Mesothelial cell of epicardium (in vitro differentiated cells): Measurements from ENCODE around the gene TBC1D2. TPM values are rescaled to one million over a fixed set of nuclear protein-coding genes. Genes with fewer than 3 reads are reported as not detected.

Experiments used
- DNase-seq, 2 experiments: peaks; one replicate each; pipeline ENCODE4 v3.0.0; 2021; ENCODE audit warnings: low spot score in 2 of 2; ENCODE audit not compliant: unreplicated experiment in 2 of 2
- H3K27ac Mint-ChIP-seq: 2 replicates; pipeline ENCODE4 v1.8.0; 2021; ENCODE audit warnings: mixed read lengths
- H3K27me3 Mint-ChIP-seq: 2 replicates; pipeline ENCODE4 v1.8.0; 2021; ENCODE audit warnings: low read depth, mixed read lengths
- H3K36me3 Mint-ChIP-seq: 2 replicates; pipeline ENCODE4 v1.8.0; 2021; ENCODE audit warnings: mixed read lengths
- H3K4me1 Mint-ChIP-seq: 2 replicates; pipeline ENCODE4 v1.8.0; 2021; ENCODE audit warnings: mixed read lengths
- H3K4me3 Mint-ChIP-seq: 2 replicates; pipeline ENCODE4 v1.8.0; 2021; ENCODE audit warnings: mild to moderate bottlenecking, moderate library complexity, mixed read lengths
- H3K9me3 Mint-ChIP-seq: 2 replicates; pipeline ENCODE4 v1.8.0; 2021; ENCODE audit warnings: mixed read lengths
- total RNA-seq: library from RNA; stranded (reverse); gene quantifications from 3 replicates; pipeline ENCODE4 v1.2.1, GENCODE V29; 2021
- TF ChIP-seq, protein P1 (sequence below): fragments of 200-600 bp; sonication (generic); IDR thresholded peaks from one replicate; pipeline ENCODE4 v1.5.0; 2021; ENCODE audit warnings: antibody characterized with exemption; ENCODE audit not compliant: unreplicated experiment

The TBC1D2 gene
- total RNA-seq, 1 donor from 2014 or later = 7.0 TPM

DNA sequence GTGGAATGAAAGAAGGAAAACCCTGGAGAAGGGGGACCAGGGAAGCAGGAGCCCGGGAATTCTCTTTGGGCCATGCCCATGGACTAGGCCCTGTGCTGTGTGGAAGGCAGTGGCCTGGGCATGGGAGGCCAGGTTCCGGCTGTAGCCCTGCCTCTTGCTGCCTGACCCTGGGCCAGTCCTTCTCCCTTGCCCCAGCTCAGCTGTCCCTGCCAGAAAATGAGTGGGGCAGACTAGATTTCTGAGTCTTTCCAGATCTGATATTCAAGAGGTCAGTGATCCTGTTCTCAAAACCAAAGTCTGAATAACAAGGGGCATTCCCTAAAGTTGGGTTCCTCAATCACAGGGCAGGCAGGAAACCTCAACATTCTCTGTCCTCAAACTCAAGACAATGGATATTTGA is 38.2 kb downstream of the TBC1D2 start:
- Mint-ChIP-seq H3K27me3 (no peaks in the 10 kb centered on the region), H3K4me1 (peaks cover 9% of the 10 kb centered on the region), H3K9me3 (no peaks in the 10 kb centered on the region), H3K4me3 (no peak overlapping the region), H3K36me3 (no peaks in the 10 kb centered on the region), H3K27ac (no peak overlapping the region)
- TF ChIP-seq, protein P1, sequence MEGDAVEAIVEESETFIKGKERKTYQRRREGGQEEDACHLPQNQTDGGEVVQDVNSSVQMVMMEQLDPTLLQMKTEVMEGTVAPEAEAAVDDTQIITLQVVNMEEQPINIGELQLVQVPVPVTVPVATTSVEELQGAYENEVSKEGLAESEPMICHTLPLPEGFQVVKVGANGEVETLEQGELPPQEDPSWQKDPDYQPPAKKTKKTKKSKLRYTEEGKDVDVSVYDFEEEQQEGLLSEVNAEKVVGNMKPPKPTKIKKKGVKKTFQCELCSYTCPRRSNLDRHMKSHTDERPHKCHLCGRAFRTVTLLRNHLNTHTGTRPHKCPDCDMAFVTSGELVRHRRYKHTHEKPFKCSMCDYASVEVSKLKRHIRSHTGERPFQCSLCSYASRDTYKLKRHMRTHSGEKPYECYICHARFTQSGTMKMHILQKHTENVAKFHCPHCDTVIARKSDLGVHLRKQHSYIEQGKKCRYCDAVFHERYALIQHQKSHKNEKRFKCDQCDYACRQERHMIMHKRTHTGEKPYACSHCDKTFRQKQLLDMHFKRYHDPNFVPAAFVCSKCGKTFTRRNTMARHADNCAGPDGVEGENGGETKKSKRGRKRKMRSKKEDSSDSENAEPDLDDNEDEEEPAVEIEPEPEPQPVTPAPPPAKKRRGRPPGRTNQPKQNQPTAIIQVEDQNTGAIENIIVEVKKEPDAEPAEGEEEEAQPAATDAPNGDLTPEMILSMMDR = no peak
- DNase-seq = no peak

DNA sequence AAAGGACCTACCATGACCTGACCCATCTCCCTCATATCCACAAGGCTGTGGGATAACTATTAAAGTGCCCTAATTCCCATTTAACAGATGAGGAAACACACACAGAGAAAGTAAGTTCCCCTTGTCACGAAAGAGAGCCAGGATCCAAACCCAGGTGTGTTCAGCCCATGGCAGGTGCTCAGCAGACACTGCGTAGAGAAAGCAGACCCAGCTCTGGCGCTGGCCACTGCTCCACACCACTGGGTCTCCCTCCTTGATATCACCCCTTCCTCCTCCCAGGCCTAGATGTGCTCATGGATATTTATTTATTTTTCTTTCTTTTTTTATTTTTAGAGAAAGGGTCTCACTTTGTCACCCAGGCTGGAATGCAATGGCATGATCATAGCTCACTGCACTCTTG is 39.1 kb downstream of the TBC1D2 start:
- H3K27me3 Mint-ChIP-seq = no peaks in the 10 kb centered on the region
- no peak overlapping the region for H3K27ac Mint-ChIP-seq
- no peaks in the 10 kb centered on the region for H3K9me3 Mint-ChIP-seq
- peaks cover 9% of the 10 kb centered on the region for H3K4me1 Mint-ChIP-seq
- H3K4me3 Mint-ChIP-seq = no peak overlapping the region
- TF ChIP-seq, protein P1 = no peak
- no peaks in the 10 kb centered on the region for H3K36me3 Mint-ChIP-seq
- no peak for DNase-seq

DNA sequence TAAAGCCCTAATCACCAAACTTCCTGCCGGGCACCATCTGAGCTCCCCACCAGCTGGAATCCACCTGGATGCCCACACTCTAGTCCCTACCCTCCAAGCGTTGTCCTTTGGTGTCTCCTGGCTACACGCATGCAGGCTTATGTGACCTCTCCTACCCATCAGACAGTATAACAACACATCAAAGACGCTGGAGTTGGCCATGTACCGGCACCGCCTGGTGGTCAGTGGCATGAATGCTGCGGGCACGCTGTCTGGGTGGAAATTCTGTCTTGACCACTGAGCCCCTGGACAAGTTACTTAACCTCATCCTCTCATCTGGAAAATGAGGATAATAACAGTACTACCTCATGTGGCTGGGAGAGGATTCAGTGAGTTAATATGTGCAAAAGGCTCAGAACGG is 39.6 kb downstream of the TBC1D2 start:
- no peaks in the 10 kb centered on the region for H3K9me3 Mint-ChIP-seq
- no peak for DNase-seq
- H3K27ac Mint-ChIP-seq = no peak overlapping the region
- TF ChIP-seq, protein P1 = no peak
- no peaks in the 10 kb centered on the region for H3K27me3 Mint-ChIP-seq
- H3K36me3 Mint-ChIP-seq = no peaks in the 10 kb centered on the region
- H3K4me3 Mint-ChIP-seq = no peak overlapping the region
- H3K4me1 Mint-ChIP-seq = peaks cover 9% of the 10 kb centered on the region

DNA sequence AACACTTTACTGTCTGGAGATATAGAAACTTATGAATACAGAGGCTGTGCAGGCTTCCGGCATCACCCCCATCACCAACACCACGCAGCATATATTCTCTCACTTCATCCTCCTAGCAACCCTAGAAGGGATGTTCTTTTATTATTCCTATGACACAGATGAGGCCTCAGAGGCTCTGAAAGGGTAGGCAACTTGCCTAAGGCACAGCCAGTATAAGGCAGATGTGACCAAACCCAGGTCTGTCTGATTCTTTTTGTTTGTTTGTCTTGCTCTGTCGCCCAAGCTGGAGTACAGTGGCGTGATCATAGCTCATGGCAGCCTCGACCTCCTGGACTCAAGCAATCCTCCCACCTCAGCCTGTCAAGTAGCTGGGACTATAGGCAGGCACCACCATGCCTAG is 40.2 kb downstream of the TBC1D2 start:
- Mint-ChIP-seq H3K9me3 (no peaks in the 10 kb centered on the region), H3K4me3 (no peak overlapping the region), H3K27me3 (no peaks in the 10 kb centered on the region), H3K27ac (no peak overlapping the region), H3K36me3 (no peaks in the 10 kb centered on the region), H3K4me1 (peaks cover 9% of the 10 kb centered on the region)
- TF ChIP-seq, protein P1 = no peak
- no peak for DNase-seq

DNA sequence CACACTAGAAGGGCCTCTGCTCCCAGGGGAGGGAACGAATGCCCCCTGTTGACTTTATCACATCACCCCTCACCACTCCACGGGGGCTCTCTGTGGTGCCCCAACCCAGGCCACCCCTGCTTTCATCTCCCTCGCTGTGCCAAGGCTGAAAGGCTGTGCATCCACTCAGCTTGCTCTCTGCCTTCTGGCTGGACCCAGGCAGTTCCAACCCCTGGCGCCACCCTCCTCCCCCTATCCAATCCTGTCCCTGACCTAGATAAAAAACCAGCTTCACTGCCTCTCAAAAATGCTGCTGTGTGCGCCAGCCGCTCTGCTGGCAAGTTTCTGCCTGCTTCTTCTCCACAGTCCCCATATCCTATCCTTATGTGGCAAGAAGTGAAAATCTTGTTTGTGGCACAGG is 40.6 kb downstream of the TBC1D2 start:
- H3K27me3 Mint-ChIP-seq = no peaks in the 10 kb centered on the region
- H3K9me3 Mint-ChIP-seq = no peaks in the 10 kb centered on the region
- H3K4me3 Mint-ChIP-seq = no peak overlapping the region
- H3K27ac Mint-ChIP-seq = no peak overlapping the region
- H3K4me1 Mint-ChIP-seq = peaks cover 9% of the 10 kb centered on the region
- TF ChIP-seq, protein P1 = no peak
- H3K36me3 Mint-ChIP-seq = no peaks in the 10 kb centered on the region
- no peak for DNase-seq

DNA sequence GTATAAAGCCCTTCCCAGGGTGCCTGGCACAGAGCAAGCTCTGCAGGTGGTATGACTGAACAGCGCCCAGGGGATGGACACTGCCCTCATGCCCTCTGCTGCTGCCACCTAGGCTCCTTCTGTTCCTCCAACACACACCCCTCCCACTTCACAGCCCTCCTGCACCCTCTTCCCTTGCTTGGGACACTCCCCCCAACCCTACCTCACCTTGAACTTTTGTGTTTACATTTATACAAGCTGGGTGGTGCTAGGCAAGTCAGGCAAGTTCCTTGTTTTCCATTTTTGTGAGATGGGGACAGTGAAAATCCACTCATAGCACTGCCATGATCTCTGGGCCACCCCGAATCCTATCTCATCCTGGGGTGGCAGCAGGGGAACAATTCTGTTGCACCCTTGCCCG is 44.2 kb downstream of the TBC1D2 start:
- H3K4me3 Mint-ChIP-seq = no peak overlapping the region
- DNase-seq = no peak
- H3K4me1 Mint-ChIP-seq = no peaks in the 10 kb centered on the region
- TF ChIP-seq, protein P1 = no peak
- no peaks in the 10 kb centered on the region for H3K27me3 Mint-ChIP-seq
- peaks cover 8% of the 10 kb centered on the region for H3K36me3 Mint-ChIP-seq
- no peak overlapping the region for H3K27ac Mint-ChIP-seq
- H3K9me3 Mint-ChIP-seq = no peaks in the 10 kb centered on the region
